BE2C (cell line): ENCODE measurements around the gene FECH.
"Not testable (repeated sequence)": the region's sequence is repeated elsewhere in the genome, so short reads cannot be mapped to it uniquely, and the experiment has no call there.

Source experiments
- DNase-seq: peaks from one replicate; pipeline ENCODE4 v3.0.0-alpha.2; 2020
- H3K27me3 ChIP-seq: fragments of 250-450 bp; sonication (Bioruptor Pico); 2 replicates; pipeline ENCODE4 v1.5.1; 2020; ENCODE audit warnings: mild to moderate bottlenecking
- H3K36me3 ChIP-seq: fragments of 250-450 bp; sonication (Bioruptor Pico); 2 replicates; pipeline ENCODE4 v1.5.1; 2020; ENCODE audit warnings: mild to moderate bottlenecking
- H3K4me1 ChIP-seq: fragments of 250-450 bp; sonication (Bioruptor Pico); 2 replicates; pipeline ENCODE4 v1.5.1; 2020
- H3K4me3 ChIP-seq: 2 replicates; pipeline ENCODE4 v1.5.1; 2011; ENCODE audit warnings: low read depth, low read length
- H3K9me3 ChIP-seq: fragments of 250-450 bp; sonication (Bioruptor Pico); 2 replicates; pipeline ENCODE4 v1.5.1; 2020
- TF ChIP-seq, protein P1 (sequence below): IDR thresholded peaks from 2 replicates; pipeline ENCODE4 v1.5.1; 2012; ENCODE audit warnings: mild to moderate bottlenecking, low read depth, low read length

The FECH gene

GRCh38 chr18:57603871-57604270, 17.4 kb upstream of the FECH start:
- TF ChIP-seq, protein P1, sequence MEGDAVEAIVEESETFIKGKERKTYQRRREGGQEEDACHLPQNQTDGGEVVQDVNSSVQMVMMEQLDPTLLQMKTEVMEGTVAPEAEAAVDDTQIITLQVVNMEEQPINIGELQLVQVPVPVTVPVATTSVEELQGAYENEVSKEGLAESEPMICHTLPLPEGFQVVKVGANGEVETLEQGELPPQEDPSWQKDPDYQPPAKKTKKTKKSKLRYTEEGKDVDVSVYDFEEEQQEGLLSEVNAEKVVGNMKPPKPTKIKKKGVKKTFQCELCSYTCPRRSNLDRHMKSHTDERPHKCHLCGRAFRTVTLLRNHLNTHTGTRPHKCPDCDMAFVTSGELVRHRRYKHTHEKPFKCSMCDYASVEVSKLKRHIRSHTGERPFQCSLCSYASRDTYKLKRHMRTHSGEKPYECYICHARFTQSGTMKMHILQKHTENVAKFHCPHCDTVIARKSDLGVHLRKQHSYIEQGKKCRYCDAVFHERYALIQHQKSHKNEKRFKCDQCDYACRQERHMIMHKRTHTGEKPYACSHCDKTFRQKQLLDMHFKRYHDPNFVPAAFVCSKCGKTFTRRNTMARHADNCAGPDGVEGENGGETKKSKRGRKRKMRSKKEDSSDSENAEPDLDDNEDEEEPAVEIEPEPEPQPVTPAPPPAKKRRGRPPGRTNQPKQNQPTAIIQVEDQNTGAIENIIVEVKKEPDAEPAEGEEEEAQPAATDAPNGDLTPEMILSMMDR, result no peak

DNA sequence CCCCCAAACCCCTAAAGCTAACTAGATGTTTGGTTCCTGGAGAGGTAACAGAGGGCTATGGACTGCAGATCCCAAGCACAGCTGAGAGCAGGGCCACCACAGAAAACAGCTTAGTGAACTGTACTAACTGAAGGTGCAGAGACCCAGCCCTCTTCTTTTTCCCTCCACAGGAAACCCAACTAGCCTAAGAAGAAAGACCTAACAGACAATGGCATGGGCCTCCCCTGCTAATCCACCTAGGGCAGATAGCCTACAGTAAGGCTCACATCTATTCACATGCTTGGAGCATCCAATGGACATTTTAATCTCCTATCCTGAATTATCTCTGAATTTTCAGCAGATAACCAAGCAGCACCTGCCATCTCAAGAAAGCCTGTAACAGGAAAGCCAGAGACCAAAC, 8.8 kb upstream of the FECH start:
- H3K36me3 ChIP-seq, result 0 out of 2 replicates have a peak, but pooled peaks cover 3% of the 10 kb centered on the region
- H3K4me3 ChIP-seq, result no peak overlapping the region
- H3K4me1 ChIP-seq, result no peaks in the 10 kb centered on the region
- no peaks in the 10 kb centered on the region for H3K9me3 ChIP-seq
- TF ChIP-seq, protein P1, result no peak
- no peak for DNase-seq
- H3K27me3 ChIP-seq, result no peaks in the 10 kb centered on the region

More at GRCh38 chr18:57603871-57604270, 17.4 kb upstream of the FECH start:
- Histone ChIP-seq H3K27me3 (no peaks in the 10 kb centered on the region), H3K4me1 (no peaks in the 10 kb centered on the region), H3K4me3 (no peak overlapping the region), H3K36me3 (peaks cover 23% of the 10 kb centered on the region), H3K9me3 (no peaks in the 10 kb centered on the region)
- DNase-seq, result no peak

DNA sequence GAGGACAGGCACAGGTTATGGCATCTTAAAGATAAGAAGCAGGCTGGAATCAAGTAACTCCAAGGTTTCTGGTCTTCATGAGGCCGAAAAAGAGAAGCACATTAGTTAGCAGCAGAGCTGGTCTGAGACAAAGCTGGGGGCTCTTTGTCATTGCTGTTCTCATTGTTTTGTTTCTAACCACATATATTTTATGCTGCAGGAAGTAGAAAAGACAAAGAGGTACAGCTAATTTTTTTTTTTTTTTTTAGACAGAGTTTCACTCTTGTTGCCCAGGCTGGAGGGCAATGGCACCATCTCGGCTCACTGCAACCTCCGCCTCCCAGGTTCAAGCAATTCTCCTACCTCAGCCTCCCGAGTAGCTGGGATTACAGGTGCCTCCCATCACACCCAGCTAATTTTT, 6.2 kb upstream of the FECH start:
- not testable (repeated sequence) for DNase-seq, H3K4me1 ChIP-seq, H3K36me3 ChIP-seq, H3K27me3 ChIP-seq, H3K9me3 ChIP-seq, H3K4me3 ChIP-seq

GRCh38 chr18:57589161-57589560, 2.7 kb upstream of the FECH start:
- H3K27me3 ChIP-seq, result no peaks in the 10 kb centered on the region
- DNase-seq, result no peak

DNA sequence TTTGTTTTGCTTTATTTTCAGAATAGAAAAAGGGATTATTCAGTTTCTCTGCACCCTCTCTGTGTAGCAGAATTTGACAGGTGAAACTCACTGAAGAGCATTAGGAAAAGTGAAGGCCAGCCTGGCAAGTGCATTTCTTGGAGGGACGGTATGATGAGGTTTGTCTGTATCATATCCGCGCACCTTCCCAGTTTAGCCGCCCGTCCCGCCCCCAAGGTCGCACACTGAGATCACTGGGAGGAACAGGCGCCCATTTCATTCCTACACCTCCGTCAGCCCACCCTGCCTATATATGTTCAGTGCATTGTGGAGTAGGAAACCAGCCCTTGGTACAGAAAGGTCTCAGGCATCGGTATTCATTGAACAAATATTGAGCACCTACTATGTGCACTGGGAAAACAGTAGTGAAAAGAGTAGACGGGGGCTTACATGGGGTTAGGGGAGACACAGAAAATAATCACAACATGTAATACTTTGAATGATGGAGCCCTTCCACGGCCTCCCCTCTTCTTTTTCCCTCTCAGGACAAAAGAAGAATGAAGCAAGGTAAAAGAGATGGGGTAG, 678 bp upstream of the FECH start:
- no peaks in the 10 kb centered on the region for H3K36me3 ChIP-seq
- H3K9me3 ChIP-seq, result no peaks in the 10 kb centered on the region
- TF ChIP-seq, protein P1, result no peak
- no peaks in the 10 kb centered on the region; the same call in 1 of the 2 replicates for H3K4me1 ChIP-seq
- no peak overlapping the region for H3K4me3 ChIP-seq
- DNase-seq, result no peak
- H3K27me3 ChIP-seq, result no peaks in the 10 kb centered on the region

More at GRCh38 chr18:57589161-57589560, 2.7 kb upstream of the FECH start:
- H3K4me3 ChIP-seq, result no peak overlapping the region
- no peaks in the 10 kb centered on the region; the same call in 1 of the 2 replicates for H3K4me1 ChIP-seq
- no peaks in the 10 kb centered on the region for H3K36me3 ChIP-seq
- TF ChIP-seq, protein P1, result no peak
- H3K9me3 ChIP-seq, result no peaks in the 10 kb centered on the region

DNA sequence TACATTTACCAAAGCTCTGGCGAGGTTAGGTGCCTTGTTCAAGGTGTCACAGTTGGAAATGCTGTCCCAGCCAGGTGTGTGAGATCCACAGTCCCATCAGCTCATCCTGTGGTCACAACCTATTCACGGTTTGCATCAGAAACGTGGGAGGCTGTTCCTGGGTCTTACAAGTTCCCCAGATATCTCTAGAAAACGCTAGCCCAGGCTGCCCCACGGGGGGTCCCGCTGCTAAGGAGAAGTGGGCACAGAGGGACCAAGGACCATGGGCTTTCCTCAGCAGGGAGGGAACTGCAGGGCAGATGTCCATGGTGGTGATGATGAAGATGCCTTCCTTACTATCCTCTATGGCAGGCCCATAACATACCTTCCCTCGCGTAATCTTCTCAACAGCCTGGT, 649 bp downstream of the FECH start:
- H3K27me3 ChIP-seq, result no peaks in the 10 kb centered on the region
- no peaks in the 10 kb centered on the region; the same call in 1 of the 2 replicates for H3K4me1 ChIP-seq
- H3K36me3 ChIP-seq, result no peaks in the 10 kb centered on the region
- H3K4me3 ChIP-seq, result peak overlapping the region; percentile 65
- TF ChIP-seq, protein P1, result no peak
- no peak for DNase-seq
- no peaks in the 10 kb centered on the region for H3K9me3 ChIP-seq

DNA sequence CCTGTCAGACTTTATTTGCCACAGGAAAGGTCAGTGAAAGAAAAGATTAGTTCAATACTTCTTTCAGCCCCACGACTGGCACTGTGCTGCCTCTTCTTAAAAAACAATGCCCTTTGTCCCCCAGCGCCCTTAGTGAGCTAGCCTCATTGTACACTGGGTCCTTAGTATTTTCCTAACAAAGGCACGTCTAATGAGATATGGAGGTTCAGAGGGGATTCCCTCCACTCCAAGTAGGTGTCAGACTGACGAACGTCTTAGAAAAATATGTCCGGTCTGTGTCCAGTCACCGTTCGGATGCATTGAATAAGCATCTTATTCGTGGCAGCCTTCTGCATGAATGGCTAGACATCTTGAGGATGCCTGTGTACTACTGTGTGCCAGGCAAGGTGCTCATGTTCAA, 1.1 kb downstream of the FECH start:
- Histone ChIP-seq H3K9me3 (no peaks in the 10 kb centered on the region), H3K4me3 (peak overlapping the region; percentile 65), H3K4me1 (no peaks in the 10 kb centered on the region; the same call in 1 of the 2 replicates), H3K36me3 (no peaks in the 10 kb centered on the region), H3K27me3 (no peaks in the 10 kb centered on the region)
- DNase-seq, result no peak
- TF ChIP-seq, protein P1, result no peak
